HL-60/S4 (cell line): ENCODE measurements around the gene FOXF1.

Source experiments
- in situ Hi-C: fragments of 300-500 bp; cut with MboI; formaldehyde crosslinking; loops from 2 replicates; pipeline ENCODE4 v1.14.3; 2022; ENCODE audit warnings: low sequenced_read_pairs

Gene FOXF1

DNA sequence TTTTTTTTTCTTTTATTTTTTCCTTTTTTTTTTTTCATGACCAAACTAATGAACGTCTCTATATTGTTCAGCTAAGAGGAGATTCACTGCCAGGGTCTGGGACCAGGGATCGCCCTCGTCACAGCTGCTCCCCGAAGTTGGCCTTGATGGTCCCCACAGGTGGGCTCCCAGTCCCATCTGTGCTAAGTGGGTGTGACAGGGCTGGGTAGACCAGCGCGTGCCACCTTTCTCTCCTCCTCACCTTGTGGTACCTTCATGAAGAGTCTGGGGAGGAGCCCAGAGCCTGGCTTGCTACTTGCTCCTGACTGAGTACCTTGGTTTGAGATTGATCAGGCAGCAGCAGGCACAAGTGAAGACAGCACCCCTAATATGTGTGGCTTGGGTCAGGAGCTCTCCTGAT, 6.5 kb upstream of the FOXF1 start:
- in situ Hi-C loops, result loop anchor here (25.0 kb wide), 2 partner anchors 467 to 692 kb away; no protein-coding TSS in a partner anchor

GRCh38 chr16:86504315-86505184, 5.8 kb upstream of the FOXF1 start:
- in situ Hi-C loops, result loop anchor here (25.0 kb wide), 2 partner anchors 467 to 692 kb away; no protein-coding TSS in a partner anchor

GRCh38 chr16:86505185-86505898, 5.0 kb upstream of the FOXF1 start:
- in situ Hi-C loops, result loop anchor here (25.0 kb wide), 2 partner anchors 468 to 693 kb away; no protein-coding TSS in a partner anchor

DNA sequence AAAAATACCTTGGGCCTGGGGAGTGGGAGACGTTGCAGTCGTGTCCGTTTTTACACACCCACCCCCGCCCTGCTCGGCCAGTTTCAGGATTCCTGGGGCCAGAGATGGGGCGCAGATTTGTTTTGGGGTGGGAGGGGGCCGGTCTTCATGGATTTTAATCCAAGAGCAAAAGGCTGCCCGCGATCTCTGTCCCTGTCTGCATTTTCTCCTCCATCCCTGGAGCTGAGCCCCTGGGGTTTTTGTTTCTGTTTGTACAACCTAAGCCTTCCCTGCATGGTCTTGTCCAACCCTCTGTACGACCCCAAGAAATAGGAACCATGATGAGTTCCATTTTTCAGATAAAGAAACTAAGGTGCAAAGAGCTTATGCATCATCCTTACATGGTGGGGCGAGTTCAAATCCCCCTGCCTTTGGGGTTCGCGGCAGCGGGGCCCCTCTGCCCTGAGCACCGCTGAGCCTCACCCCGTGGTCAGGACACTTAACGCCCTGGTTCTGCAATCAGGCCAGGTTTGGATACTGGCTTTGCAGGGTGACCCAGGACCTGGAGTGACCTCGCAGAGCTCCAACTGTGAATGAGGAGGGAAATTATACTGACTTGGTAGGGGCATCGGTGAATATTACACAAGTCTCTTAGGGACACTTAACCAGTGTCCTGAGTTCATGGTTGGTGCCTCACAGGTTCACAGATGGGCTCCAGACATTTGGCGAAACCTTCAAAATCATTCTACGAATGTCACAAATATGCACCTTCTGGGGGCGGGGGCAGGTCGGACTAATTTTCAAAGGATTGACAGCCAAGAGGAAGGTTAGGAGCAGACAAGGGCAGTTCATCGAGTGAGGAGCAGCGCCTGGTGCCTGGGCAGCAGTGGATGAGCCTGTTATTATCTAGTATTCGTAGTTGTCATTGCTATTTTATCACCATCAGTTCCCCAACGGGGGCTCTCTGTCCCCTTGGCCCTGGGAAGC, 4.1 kb upstream of the FOXF1 start:
- in situ Hi-C loops, result loop anchor here (25.0 kb wide), 2 partner anchors 469 to 694 kb away; no protein-coding TSS in a partner anchor

- in situ Hi-C loops, result loop anchor here (25.0 kb wide), 2 partner anchors 470 to 695 kb away; no protein-coding TSS in a partner anchor
Observed at GRCh38 chr16:86507173-86508027, 2.9 kb upstream of the FOXF1 start.

DNA sequence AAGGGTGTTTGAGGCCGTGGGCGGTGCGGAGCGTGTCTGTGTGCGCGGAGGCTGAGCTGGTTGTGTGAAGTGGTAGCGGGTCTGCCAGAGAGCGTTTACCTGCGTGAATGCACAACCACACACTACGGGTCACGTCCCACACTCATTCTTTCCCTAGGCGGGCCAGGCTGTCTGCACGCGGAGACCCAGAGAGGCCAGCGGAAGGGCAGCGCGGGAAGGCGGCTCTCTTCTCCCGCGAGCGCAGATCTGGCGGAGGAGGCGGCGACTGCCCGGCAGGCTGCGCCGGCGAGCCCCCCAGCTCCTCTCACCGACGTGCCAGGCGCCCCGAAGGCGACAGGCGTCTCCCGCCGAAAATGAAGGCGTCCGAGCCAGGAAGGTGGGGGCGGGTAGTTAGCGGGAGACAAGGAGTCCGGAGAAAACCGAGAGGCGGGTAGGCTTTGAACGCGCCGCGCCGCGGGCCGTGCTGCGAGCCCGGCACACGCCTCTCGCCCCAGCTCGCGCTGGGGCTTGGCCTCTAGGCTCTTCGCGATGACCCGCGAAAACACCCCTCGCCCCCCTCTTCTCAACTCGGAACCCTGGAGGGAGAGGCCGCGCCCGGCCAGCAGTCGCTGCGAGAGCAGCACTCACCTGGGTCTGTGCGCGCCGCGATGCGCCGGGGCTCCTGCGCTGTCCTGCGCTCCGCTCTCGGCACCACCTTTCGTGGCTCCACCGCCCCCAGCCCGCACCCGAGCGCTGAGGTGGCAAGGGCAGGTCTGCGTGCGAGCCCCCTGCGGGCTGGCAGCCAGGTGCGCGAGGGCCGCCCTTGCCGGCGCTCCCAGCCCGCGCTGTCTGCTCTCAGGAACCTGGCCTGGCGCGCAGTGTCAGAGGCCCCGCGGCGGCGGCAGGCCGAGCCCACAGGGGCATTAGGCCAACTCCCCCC, 2.0 kb upstream of the FOXF1 start:
- in situ Hi-C loops, result loop anchor here (25.0 kb wide), 2 partner anchors 471 to 696 kb away; no protein-coding TSS in a partner anchor

- in situ Hi-C loops, result loop anchor here (25.0 kb wide), 2 partner anchors 472 to 697 kb away; no protein-coding TSS in a partner anchor
Observed at GRCh38 chr16:86508947-86509758, 1.2 kb upstream of the FOXF1 start.

GRCh38 chr16:86509759-86510464, 415 bp upstream of the FOXF1 start:
- in situ Hi-C loops, result loop anchor here (25.0 kb wide), 2 partner anchors 473 to 698 kb away; no protein-coding TSS in a partner anchor

- in situ Hi-C loops, result loop anchor here (25.0 kb wide), 2 partner anchors 474 to 699 kb away; no protein-coding TSS in a partner anchor
Observed at GRCh38 chr16:86511317-86512161, 1.2 kb downstream of the FOXF1 start.

DNA sequence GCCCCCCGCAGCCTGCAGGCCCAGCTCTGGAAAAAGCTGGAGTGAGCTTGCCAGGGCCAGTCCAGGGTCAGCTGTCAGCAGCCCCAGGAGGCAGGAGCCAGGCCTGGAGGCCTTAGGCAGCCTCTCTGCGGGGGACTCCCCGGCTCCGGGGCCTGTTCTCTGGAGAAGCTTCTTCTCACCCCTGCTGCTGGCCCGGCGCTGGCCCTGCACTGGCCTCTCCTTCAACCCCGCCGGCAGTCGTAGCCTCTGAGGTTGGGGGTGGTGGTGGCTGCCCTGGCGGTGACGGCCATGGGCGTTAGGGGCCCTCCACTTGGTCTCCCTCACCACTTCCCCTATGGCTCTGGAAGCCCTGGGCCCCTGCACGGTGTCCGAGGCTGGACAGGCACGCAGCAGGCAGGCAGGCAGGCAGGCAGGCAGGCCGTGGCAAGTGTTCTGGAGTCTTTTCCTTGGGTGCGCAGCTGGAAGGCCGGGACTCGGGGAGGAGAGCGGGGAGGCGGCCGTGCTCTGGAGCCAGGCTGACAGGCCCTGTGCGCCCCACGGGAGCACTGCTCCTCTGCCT, 2.1 kb downstream of the FOXF1 start:
- in situ Hi-C loops, result loop anchor here (25.0 kb wide), 2 partner anchors 475 to 700 kb away; no protein-coding TSS in a partner anchor

GRCh38 chr16:86512860-86513470, 2.6 kb downstream of the FOXF1 start:
- in situ Hi-C loops, result loop anchor here (25.0 kb wide), 2 partner anchors 476 to 701 kb away; no protein-coding TSS in a partner anchor

- in situ Hi-C loops, result loop anchor here (25.0 kb wide), 2 partner anchors 476 to 701 kb away; no protein-coding TSS in a partner anchor
Observed at GRCh38 chr16:86513471-86514277, 3.3 kb downstream of the FOXF1 start.

DNA sequence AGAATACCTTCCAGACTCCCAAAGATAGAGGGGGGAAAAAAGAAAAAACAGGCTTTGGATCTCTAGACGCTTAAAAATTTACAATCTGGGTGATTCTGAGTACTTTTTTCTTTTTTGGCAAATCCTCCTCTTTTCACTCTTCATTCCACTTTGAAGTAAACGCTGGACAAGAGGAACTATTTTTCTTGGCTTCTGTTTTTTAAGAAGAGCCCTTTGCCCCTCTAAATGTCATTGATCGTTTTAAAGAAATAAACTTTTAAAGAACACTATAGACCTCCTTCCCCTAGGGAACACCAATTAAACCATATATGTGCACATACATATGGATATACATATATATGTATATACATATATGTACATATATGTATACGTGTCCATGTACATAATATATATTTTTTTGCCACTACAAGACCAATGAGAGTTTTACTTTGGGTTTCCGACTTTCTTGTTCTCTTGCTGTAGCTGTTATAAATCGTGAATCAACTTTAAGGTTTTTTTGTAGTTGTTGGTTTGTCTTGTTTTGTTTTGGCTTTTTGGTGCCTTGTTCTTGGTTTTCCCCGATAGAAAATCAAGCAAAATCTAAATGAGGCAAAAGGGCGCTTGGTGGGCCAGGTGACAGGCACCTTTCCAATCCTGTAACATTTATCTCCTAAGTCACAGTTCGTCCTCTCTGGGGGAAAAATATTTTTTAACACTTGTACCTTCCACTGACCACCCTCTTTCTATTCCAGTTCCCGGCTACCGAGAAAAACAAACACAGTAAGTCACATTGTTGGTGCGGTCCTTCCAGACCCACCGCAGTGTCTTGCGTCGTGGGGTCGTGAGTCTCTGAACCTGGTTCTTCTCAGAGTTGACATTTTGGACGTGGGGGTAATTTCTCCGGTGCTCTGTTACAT, 4.4 kb downstream of the FOXF1 start:
- in situ Hi-C loops, result loop anchor here (25.0 kb wide), 2 partner anchors 477 to 702 kb away; no protein-coding TSS in a partner anchor
